SK-N-SH (cell line): ENCODE results near the gene MYO1H. TPM values are rescaled to one million over a fixed set of nuclear protein-coding genes. Genes with fewer than 3 reads are reported as not detected.
A peak's percentile ranks its signal among the peaks of the same experiment; 100 is the strongest.

Experiments used
- CTCF ChIA-PET: fragments of 300-600, 350-600 bp; formaldehyde crosslinking; extraction: SDS; loops from one replicate; lab custom pipeline; 2021; lab: Yijun Ruan, JAX
- POLR2A ChIA-PET: fragments of 350-600 bp; sonication (Branson Sonifier 250); formaldehyde crosslinking; extraction: SDS; loops from one replicate; lab custom pipeline; 2020; ENCODE audit warnings: antibody characterized with exemption, inconsistent platforms; lab: Yijun Ruan, JAX
- DNase-seq: peaks from one replicate; pipeline ENCODE4 v3.0.0; 2012
- H2AFZ ChIP-seq: fragments of 200-600 bp; sonication (generic); 2 replicates; pipeline ENCODE4 v1.8.1; 2016; ENCODE audit warnings: antibody characterized with exemption, mild to moderate bottlenecking, low read depth
- H3F3A ChIP-seq: fragments of 200-600 bp; sonication (generic); replicated peaks from 2 replicates; pipeline ENCODE3; 2016; ENCODE audit warnings: antibody characterized with exemption, mild to moderate bottlenecking; ENCODE audit not compliant: insufficient read depth
- H3K27ac ChIP-seq, 2 experiments: fragments of 200-500 bp in 1 of 2; fragments of 200-600 bp in 1 of 2; sonication (Bioruptor generic) in 1 of 2; sonication (generic), shearing (Covaris generic) in 1 of 2; 2 replicates each; pipeline versions ENCODE4 v1.5.1 to v1.6.1; 2014 to 2016; ENCODE audit warnings: low read depth in 2 of 2, inconsistent platforms in 1 of 2, low read length in 1 of 2, mild to moderate bottlenecking in 1 of 2, mixed read lengths in 1 of 2
- H3K27me3 ChIP-seq: fragments of 200-600 bp; sonication (generic), shearing (Covaris generic); 2 replicates; pipeline ENCODE4 v1.6.1; 2016; ENCODE audit warnings: mixed run types; ENCODE audit not compliant: insufficient read depth
- H3K36me3 ChIP-seq, 2 experiments: fragments of 200-500 bp in 1 of 2; fragments of 200-600 bp in 1 of 2; sonication (Bioruptor generic) in 1 of 2; sonication (generic) in 1 of 2; replicated peaks in 1 of 2; 2 replicates each; pipeline versions ENCODE3 to v1.5.1; 2014 to 2016; ENCODE audit warnings: low read length in 1 of 2, mild to moderate bottlenecking in 1 of 2; ENCODE audit not compliant: insufficient read depth in 2 of 2, control insufficient read depth in 1 of 2
- H3K4me1 ChIP-seq, 2 experiments: fragments of 200-500 bp in 1 of 2; fragments of 200-600 bp in 1 of 2; sonication (Bioruptor generic) in 1 of 2; sonication (generic), shearing (Covaris generic) in 1 of 2; 2 replicates each; pipeline versions ENCODE4 v1.5.1 to v1.6.1; 2014 to 2016; ENCODE audit warnings: low read depth in 1 of 2, low read length in 1 of 2, mixed run types in 1 of 2; ENCODE audit not compliant: insufficient read depth in 2 of 2, control insufficient read depth in 1 of 2
- H3K4me2 ChIP-seq: fragments of 200-600 bp; sonication (generic), shearing (Covaris generic); 2 replicates; pipeline ENCODE4 v1.6.1; 2017; ENCODE audit warnings: mixed run types
- H3K4me3 ChIP-seq, 2 experiments: fragments of 200-500 bp in 1 of 2; fragments of 200-600 bp in 1 of 2; sonication (Bioruptor generic) in 1 of 2; sonication (generic), shearing (Covaris generic) in 1 of 2; 2 replicates each; pipeline versions ENCODE4 v1.5.1 to v1.8.1; 2014 to 2016; ENCODE audit warnings: low read depth in 2 of 2, inconsistent platforms in 1 of 2, low read length in 1 of 2, mild to moderate bottlenecking in 1 of 2, mixed read lengths in 1 of 2, moderate library complexity in 1 of 2
- H3K79me2 ChIP-seq: fragments of 200-600 bp; sonication (generic); 2 replicates; pipeline ENCODE4 v1.8.1; 2017; ENCODE audit warnings: mild to moderate bottlenecking; ENCODE audit not compliant: insufficient read depth
- H3K9ac ChIP-seq: fragments of 200-600 bp; sonication (generic); 2 replicates; pipeline ENCODE4 v1.6.1; 2017; ENCODE audit warnings: mixed run types
- H3K9me2 ChIP-seq: fragments of 200-600 bp; sonication (generic); 2 replicates; pipeline ENCODE4 v1.6.1; 2017; ENCODE audit warnings: mixed run types
- H3K9me3 ChIP-seq: fragments of 200-600 bp; sonication (generic); 2 replicates; pipeline ENCODE4 v1.6.1; 2017; ENCODE audit warnings: mixed run types, mild to moderate bottlenecking, moderate library complexity
- H4K20me1 ChIP-seq: fragments of 200-600 bp; sonication (generic); 2 replicates; pipeline ENCODE4 v1.6.1; 2017; ENCODE audit warnings: mild to moderate bottlenecking, mixed run types; ENCODE audit not compliant: insufficient read depth
- ELF1 ChIP-seq: IDR thresholded peaks from 2 replicates; pipeline ENCODE4 v1.4.0; 2012
- EP300 ChIP-seq, 2 experiments: IDR thresholded peaks; 2 replicates each; pipeline versions ENCODE4 v1.4.0 to v1.6.1; 2012; ENCODE audit warnings: borderline replicate concordance in 1 of 2, low read depth in 1 of 2, low read length in 1 of 2
- FOXJ3 ChIP-seq: sonication (generic); formaldehyde crosslinking; IDR thresholded peaks from 2 replicates; pipeline ENCODE4 v1.5.1; 2020; ENCODE audit warnings: mild to moderate bottlenecking, missing genetic modification reagents
- NRF1 ChIP-seq: IDR thresholded peaks from 2 replicates; pipeline ENCODE4 v1.6.1; 2012; ENCODE audit warnings: low read depth, mild to moderate bottlenecking, low read length
- POLR2AphosphoS5 ChIP-seq: IDR thresholded peaks from 2 replicates; pipeline ENCODE4 v1.6.1; 2012; ENCODE audit warnings: low read depth, low read length
- RAD21 ChIP-seq: IDR thresholded peaks from 2 replicates; pipeline ENCODE4 v1.6.1; 2012; ENCODE audit warnings: mild to moderate bottlenecking, low read length
- RFX5 ChIP-seq: IDR thresholded peaks from 2 replicates; pipeline ENCODE4 v1.6.1; 2012; ENCODE audit warnings: mild to moderate bottlenecking, improper control_type of control experiment, low read length
- SIN3A ChIP-seq: IDR thresholded peaks from 2 replicates; pipeline ENCODE4 v1.6.1; 2012; ENCODE audit warnings: low read depth, mild to moderate bottlenecking, low read length, moderate library complexity, borderline replicate concordance
- SMC3 ChIP-seq: IDR thresholded peaks from 2 replicates; pipeline ENCODE4 v1.6.1; 2012; ENCODE audit warnings: low read depth, low read length, improper control_type of control experiment
- TCF12 ChIP-seq: IDR thresholded peaks from 2 replicates; pipeline ENCODE4 v1.4.0; 2012
- TEAD4 ChIP-seq: IDR thresholded peaks from 2 replicates; pipeline ENCODE4 v1.4.0; 2012; ENCODE audit warnings: mild to moderate bottlenecking, borderline replicate concordance; ENCODE audit not compliant: insufficient read depth
- WGBS: methylation state at CpG from one replicate; pipeline ENCODE4 v1.1.6; 2017; ENCODE audit warnings: low lambda C conversion rate; 5-methylcytosine and 5-hydroxymethylcytosine counted together
- polyA plus RNA-seq, 3 experiments: library from polyadenylated mRNA; depleted of rRNA; stranded (reverse); fragments of >200 nt; gene quantifications; 2 replicates each; pipeline ENCODE4 v1.2.3, GENCODE V29; 2012
- TF ChIP-seq, protein P1 (sequence below): IDR thresholded peaks from 2 replicates; pipeline ENCODE4 v1.6.1; 2012; ENCODE audit warnings: mild to moderate bottlenecking, low read depth, low read length, moderate library complexity
- TF ChIP-seq, protein P2 (sequence below): fragments of 200-600 bp; sonication (generic); IDR thresholded peaks from 2 replicates; pipeline ENCODE4 v1.6.1; 2017; ENCODE audit warnings: antibody characterized with exemption, mild to moderate bottlenecking, moderate library complexity
- TF ChIP-seq, protein P3 (sequence below): fragments of 150-350 bp; IDR thresholded peaks from 2 replicates; pipeline ENCODE4 v1.6.1; 2017; ENCODE audit warnings: antibody characterized with exemption, low read length, low read depth, borderline replicate concordance
- TF ChIP-seq, protein P4 (sequence below): fragments of 150-350 bp; IDR thresholded peaks from 2 replicates; pipeline ENCODE4 v1.6.1; 2016; ENCODE audit warnings: mild to moderate bottlenecking, low read depth, low read length
- TF ChIP-seq, protein P5 (sequence below): IDR thresholded peaks from 2 replicates; pipeline ENCODE4 v1.4.0; 2012; ENCODE audit warnings: low read depth

MYO1H gene
- polyA plus RNA-seq, 1 of the 3 experiments (the other 2 are of a cell fraction) = not detected

DNA sequence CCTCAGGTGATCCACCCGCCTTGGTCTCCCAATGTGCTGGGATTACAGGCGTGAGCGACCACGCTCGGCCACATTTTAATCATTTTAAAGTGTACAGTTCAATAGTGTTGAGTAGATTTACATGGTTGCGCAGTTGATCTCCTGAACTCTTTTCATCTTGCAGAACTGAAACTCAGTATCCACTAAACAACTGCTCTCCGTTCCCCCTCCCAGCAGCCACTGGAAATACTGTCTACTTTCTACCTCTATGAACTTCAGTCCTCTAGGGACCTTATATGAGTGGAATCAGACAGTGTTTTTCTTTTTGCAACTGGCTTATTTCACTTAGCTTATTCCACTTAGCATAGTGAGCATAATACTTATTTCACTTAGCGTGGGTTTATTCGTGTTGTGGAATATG, 75.7 kb downstream of the MYO1H start:
- WGBS = 77% methylated on average over 9 of the region's 9 CpGs
- CTCF ChIA-PET = interaction anchor here (2.8 kb wide), 1 partner anchor 10 kb away, joined by 13 read pairs; no protein-coding TSS in a partner anchor

DNA sequence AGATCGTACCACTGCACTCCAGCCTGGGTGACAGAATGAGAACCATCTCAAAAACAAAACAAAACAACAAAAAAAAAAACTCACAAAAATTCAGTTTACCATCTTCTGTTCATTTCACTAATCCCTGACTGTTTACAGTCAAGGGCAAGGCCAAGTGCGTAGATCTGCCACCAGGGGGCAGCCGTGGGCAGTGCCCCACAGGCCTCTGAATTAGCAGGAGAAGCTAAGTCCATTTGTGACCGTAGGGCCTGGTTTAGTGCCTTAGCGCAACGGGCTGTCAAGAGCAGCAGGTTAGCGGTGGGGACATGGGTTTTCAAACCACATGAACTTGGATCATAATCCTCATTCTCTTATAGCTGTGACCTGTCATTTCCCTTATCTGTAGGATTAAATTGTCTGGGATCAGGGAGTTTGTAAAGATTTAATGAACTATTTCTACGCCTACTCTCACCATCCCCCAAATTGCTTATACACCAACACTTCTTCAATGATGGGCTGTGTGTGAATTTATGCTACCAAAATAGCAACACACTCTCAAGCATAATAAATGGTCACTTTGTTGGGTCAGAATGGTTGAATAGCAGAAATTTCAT, 80.4 kb downstream of the MYO1H start:
- no peaks in the 10 kb centered on the region for H3K9me2 ChIP-seq
- H3F3A ChIP-seq = no peaks in the 10 kb centered on the region
- no peak overlapping the region for H3K27ac ChIP-seq
- no peaks in the 10 kb centered on the region for H3K79me2 ChIP-seq
- peak overlapping the region in 1 of 2 experiments; percentile 28; a peak in 1 of 4 replicates for H3K4me3 ChIP-seq
- H3K4me1 ChIP-seq = no peaks in the 10 kb centered on the region
- H2AFZ ChIP-seq = no peak overlapping the region
- peak; percentile 78 for DNase-seq
- H3K9me3 ChIP-seq = no peaks in the 10 kb centered on the region
- H4K20me1 ChIP-seq = no peaks in the 10 kb centered on the region
- H3K36me3 ChIP-seq = no peaks in the 10 kb centered on the region
- TF ChIP-seq, protein P1, sequence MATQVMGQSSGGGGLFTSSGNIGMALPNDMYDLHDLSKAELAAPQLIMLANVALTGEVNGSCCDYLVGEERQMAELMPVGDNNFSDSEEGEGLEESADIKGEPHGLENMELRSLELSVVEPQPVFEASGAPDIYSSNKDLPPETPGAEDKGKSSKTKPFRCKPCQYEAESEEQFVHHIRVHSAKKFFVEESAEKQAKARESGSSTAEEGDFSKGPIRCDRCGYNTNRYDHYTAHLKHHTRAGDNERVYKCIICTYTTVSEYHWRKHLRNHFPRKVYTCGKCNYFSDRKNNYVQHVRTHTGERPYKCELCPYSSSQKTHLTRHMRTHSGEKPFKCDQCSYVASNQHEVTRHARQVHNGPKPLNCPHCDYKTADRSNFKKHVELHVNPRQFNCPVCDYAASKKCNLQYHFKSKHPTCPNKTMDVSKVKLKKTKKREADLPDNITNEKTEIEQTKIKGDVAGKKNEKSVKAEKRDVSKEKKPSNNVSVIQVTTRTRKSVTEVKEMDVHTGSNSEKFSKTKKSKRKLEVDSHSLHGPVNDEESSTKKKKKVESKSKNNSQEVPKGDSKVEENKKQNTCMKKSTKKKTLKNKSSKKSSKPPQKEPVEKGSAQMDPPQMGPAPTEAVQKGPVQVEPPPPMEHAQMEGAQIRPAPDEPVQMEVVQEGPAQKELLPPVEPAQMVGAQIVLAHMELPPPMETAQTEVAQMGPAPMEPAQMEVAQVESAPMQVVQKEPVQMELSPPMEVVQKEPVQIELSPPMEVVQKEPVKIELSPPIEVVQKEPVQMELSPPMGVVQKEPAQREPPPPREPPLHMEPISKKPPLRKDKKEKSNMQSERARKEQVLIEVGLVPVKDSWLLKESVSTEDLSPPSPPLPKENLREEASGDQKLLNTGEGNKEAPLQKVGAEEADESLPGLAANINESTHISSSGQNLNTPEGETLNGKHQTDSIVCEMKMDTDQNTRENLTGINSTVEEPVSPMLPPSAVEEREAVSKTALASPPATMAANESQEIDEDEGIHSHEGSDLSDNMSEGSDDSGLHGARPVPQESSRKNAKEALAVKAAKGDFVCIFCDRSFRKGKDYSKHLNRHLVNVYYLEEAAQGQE = 0 out of 2 replicates have a peak, but pooled peaks have one; percentile 31
- no peak for TF ChIP-seq TEAD4
- TF ChIP-seq, protein P2, sequence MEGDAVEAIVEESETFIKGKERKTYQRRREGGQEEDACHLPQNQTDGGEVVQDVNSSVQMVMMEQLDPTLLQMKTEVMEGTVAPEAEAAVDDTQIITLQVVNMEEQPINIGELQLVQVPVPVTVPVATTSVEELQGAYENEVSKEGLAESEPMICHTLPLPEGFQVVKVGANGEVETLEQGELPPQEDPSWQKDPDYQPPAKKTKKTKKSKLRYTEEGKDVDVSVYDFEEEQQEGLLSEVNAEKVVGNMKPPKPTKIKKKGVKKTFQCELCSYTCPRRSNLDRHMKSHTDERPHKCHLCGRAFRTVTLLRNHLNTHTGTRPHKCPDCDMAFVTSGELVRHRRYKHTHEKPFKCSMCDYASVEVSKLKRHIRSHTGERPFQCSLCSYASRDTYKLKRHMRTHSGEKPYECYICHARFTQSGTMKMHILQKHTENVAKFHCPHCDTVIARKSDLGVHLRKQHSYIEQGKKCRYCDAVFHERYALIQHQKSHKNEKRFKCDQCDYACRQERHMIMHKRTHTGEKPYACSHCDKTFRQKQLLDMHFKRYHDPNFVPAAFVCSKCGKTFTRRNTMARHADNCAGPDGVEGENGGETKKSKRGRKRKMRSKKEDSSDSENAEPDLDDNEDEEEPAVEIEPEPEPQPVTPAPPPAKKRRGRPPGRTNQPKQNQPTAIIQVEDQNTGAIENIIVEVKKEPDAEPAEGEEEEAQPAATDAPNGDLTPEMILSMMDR = peak; percentile 98
- TF ChIP-seq TCF12 = no peak
- TF ChIP-seq SMC3 = peak; percentile 82
- TF ChIP-seq, protein P3, sequence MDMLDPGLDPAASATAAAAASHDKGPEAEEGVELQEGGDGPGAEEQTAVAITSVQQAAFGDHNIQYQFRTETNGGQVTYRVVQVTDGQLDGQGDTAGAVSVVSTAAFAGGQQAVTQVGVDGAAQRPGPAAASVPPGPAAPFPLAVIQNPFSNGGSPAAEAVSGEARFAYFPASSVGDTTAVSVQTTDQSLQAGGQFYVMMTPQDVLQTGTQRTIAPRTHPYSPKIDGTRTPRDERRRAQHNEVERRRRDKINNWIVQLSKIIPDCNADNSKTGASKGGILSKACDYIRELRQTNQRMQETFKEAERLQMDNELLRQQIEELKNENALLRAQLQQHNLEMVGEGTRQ = no peak
- no peak for TF ChIP-seq RFX5
- TF ChIP-seq ELF1 = no peak
- TF ChIP-seq RAD21 = peak; percentile 80
- no peak for TF ChIP-seq SIN3A
- TF ChIP-seq, protein P4, sequence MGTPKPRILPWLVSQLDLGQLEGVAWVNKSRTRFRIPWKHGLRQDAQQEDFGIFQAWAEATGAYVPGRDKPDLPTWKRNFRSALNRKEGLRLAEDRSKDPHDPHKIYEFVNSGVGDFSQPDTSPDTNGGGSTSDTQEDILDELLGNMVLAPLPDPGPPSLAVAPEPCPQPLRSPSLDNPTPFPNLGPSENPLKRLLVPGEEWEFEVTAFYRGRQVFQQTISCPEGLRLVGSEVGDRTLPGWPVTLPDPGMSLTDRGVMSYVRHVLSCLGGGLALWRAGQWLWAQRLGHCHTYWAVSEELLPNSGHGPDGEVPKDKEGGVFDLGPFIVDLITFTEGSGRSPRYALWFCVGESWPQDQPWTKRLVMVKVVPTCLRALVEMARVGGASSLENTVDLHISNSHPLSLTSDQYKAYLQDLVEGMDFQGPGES = no peak
- H3K9ac ChIP-seq = no peak overlapping the region
- ChIA-PET POLR2A (no interaction called here), CTCF (interaction anchor here (0.5 to 2.7 kb wide), 57 partner anchors 9 to 569 kb away, joined by 3 to 21 read pairs (median 4); partner anchors contain the start of genes KCTD10 and UBE3B)
- no peak overlapping the region for H3K4me2 ChIP-seq
- whole genome bisulfite sequencing = 23% methylated on average over 8 of the region's 8 CpGs
- H3K27me3 ChIP-seq = no peaks in the 10 kb centered on the region

More for the DNA sequence above, 75.7 kb downstream of the MYO1H start:
- H3K27ac ChIP-seq = no peak overlapping the region
- H3K79me2 ChIP-seq = no peaks in the 10 kb centered on the region
- no peaks in the 10 kb centered on the region for H3K27me3 ChIP-seq
- H3K36me3 ChIP-seq = no peaks in the 10 kb centered on the region
- H3K4me3 ChIP-seq = no peak overlapping the region
- no peaks in the 10 kb centered on the region for H3K9me2 ChIP-seq
- H4K20me1 ChIP-seq = no peaks in the 10 kb centered on the region
- H3F3A ChIP-seq = no peaks in the 10 kb centered on the region
- no peak for DNase-seq
- H3K9ac ChIP-seq = no peak overlapping the region
- no peaks in the 10 kb centered on the region for H3K9me3 ChIP-seq
- no peaks in the 10 kb centered on the region for H3K4me1 ChIP-seq
- TF ChIP-seq FOXJ3 (CRISPR knock-in tag) = no peak
- no peak for TF ChIP-seq NRF1
- TF ChIP-seq, protein P2 = no peak
- TF ChIP-seq RFX5 = no peak
- no peak for TF ChIP-seq POLR2AphosphoS5
- TF ChIP-seq, protein P5, sequence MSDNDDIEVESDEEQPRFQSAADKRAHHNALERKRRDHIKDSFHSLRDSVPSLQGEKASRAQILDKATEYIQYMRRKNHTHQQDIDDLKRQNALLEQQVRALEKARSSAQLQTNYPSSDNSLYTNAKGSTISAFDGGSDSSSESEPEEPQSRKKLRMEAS = no peak
- TF ChIP-seq EP300 (IDR thresholded peaks at IDR 0.05; ENCODE audit: borderline replicate concordance in 1 of 2, low read depth in 1 of 2, low read length in 1 of 2) = no peak
- H3K4me2 ChIP-seq = no peak overlapping the region
- POLR2A ChIA-PET = no interaction called here
- no peak overlapping the region for H2AFZ ChIP-seq
